Mesodermal cell (in vitro differentiated cells): ENCODE results near the gene MAPK8IP2. TPM values are rescaled to one million over a fixed set of nuclear protein-coding genes. Genes with fewer than 3 reads are reported as not detected.

Source experiments
- H3K27ac ChIP-seq: 2 replicates; pipeline ENCODE4 v1.7.0; 2013; ENCODE audit warnings: mild to moderate bottlenecking, low read depth, low read length, moderate library complexity; ENCODE audit not compliant: severe bottlenecking
- H3K36me3 ChIP-seq: 2 replicates; pipeline ENCODE4 v1.7.1; 2013; ENCODE audit warnings: mild to moderate bottlenecking, low read length, moderate library complexity; ENCODE audit not compliant: control insufficient read depth, insufficient read depth
- H3K4me1 ChIP-seq: one replicate; pipeline ENCODE4 v1.7.1; 2013; ENCODE audit warnings: mild to moderate bottlenecking, low read length; ENCODE audit not compliant: insufficient read depth, control insufficient read depth, poor library complexity, severe bottlenecking
- H3K4me3 ChIP-seq: 2 replicates; pipeline ENCODE4 v1.7.0; 2013; ENCODE audit warnings: low read length, control low read depth, mild to moderate bottlenecking; ENCODE audit not compliant: insufficient read depth, poor library complexity, severe bottlenecking; ENCODE audit errors: extremely low read depth
- H3K9me3 ChIP-seq: 2 replicates; pipeline ENCODE4 v1.7.1; 2013; ENCODE audit warnings: mild to moderate bottlenecking, low read length, moderate library complexity; ENCODE audit not compliant: control insufficient read depth
- WGBS, 2 experiments: methylation state at CpG; one replicate each; pipeline ENCODE4 v1.1.5; 2013; ENCODE audit warnings: missing lambda C conversion rate in 2 of 2; ENCODE audit not compliant: insufficient coverage in 2 of 2; 5-methylcytosine and 5-hydroxymethylcytosine counted together
- polyA plus RNA-seq, 2 experiments: library from polyadenylated mRNA; stranded (reverse); fragments of 50-300 nt; gene quantifications; one replicate each; pipeline ENCODE4 v1.2.3, GENCODE V29; 2013

The MAPK8IP2 gene
- polyA plus RNA-seq (2013, experiment 1 of 2): 1.5 TPM
- 1.1 TPM for polyA plus RNA-seq (2013, experiment 2 of 2)

- WGBS, 2 experiments: 0 to 1% methylated on average over 9 to 25 of the region's 61 CpGs
- peak within 1 kb of the TSS; percentile 2 for H3K4me3 ChIP-seq
- no peak within 1 kb of the TSS for H3K27ac ChIP-seq
- no peaks in the 10 kb centered on the region for H3K9me3 ChIP-seq
- no peaks in the 10 kb centered on the region for H3K4me1 ChIP-seq
- no peaks in the 10 kb centered on the region for H3K36me3 ChIP-seq
Measured at GRCh38 chr22:50600538-50600937, at the start of gene MAPK8IP2. Gene MAPK8IP2, plus strand, starts transcription at chr22:50600793. Its CDS starts 26 bp downstream, at chr22:50600819.

- 85 to 91% methylated on average over 10 to 11 of the region's 11 CpGs for WGBS, 2 experiments
- no peaks in the 10 kb centered on the region for H3K4me1 ChIP-seq
- H3K4me3 ChIP-seq: no peak overlapping the region
- no peaks in the 10 kb centered on the region for H3K36me3 ChIP-seq
- H3K9me3 ChIP-seq: no peaks in the 10 kb centered on the region
- no peak overlapping the region for H3K27ac ChIP-seq
Measured at GRCh38 chr22:50551160-50551752, 49.3 kb upstream of the MAPK8IP2 start.

- WGBS, 2 experiments: 86 to 87% methylated on average over 8 of the region's 8 CpGs
- Histone ChIP-seq H3K36me3 (no peaks in the 10 kb centered on the region), H3K4me3 (no peak overlapping the region), H3K9me3 (no peaks in the 10 kb centered on the region), H3K4me1 (no peaks in the 10 kb centered on the region), H3K27ac (no peak overlapping the region)
Measured at GRCh38 chr22:50553310-50553709, 47.3 kb upstream of the MAPK8IP2 start.

- WGBS, 2 experiments: no CpG with 5 or more reads among the region's 5 CpGs
Measured at GRCh38 chr22:50556703-50557102, 43.9 kb upstream of the MAPK8IP2 start.

GRCh38 chr22:50560034-50560433, 40.6 kb upstream of the MAPK8IP2 start:
- Histone ChIP-seq H3K9me3 (no peaks in the 10 kb centered on the region), H3K4me1 (no peaks in the 10 kb centered on the region), H3K27ac (no peak overlapping the region), H3K36me3 (no peaks in the 10 kb centered on the region), H3K4me3 (no peak overlapping the region)
- 89 to 92% methylated on average over 1 to 2 of the region's 3 CpGs for WGBS, 2 experiments

More at GRCh38 chr22:50556703-50557102, 43.9 kb upstream of the MAPK8IP2 start:
- Histone ChIP-seq H3K27ac (no peak overlapping the region), H3K4me3 (no peak overlapping the region), H3K36me3 (no peaks in the 10 kb centered on the region), H3K4me1 (no peaks in the 10 kb centered on the region), H3K9me3 (no peaks in the 10 kb centered on the region)

- Histone ChIP-seq H3K4me1 (no peaks in the 10 kb centered on the region), H3K4me3 (no peak overlapping the region), H3K9me3 (no peaks in the 10 kb centered on the region), H3K36me3 (no peaks in the 10 kb centered on the region), H3K27ac (no peak overlapping the region)
- 82 to 83% methylated on average over 10 to 18 of the region's 34 CpGs for WGBS, 2 experiments
Measured at GRCh38 chr22:50561401-50562358, 38.9 kb upstream of the MAPK8IP2 start.

GRCh38 chr22:50562523-50563412, 37.8 kb upstream of the MAPK8IP2 start, which contains the start of gene SYCE3:
Gene SYCE3, minus strand, starts transcription at chr22:50562919. Its CDS starts 6,514 bp downstream, at chr22:50556405.
- Histone ChIP-seq H3K4me1 (no peaks in the 10 kb centered on the region), H3K27ac (no peak within 1 kb of the TSS), H3K9me3 (no peaks in the 10 kb centered on the region), H3K4me3 (peak within 1 kb of the TSS; percentile 43), H3K36me3 (peaks cover 4% of the 10 kb centered on the region)
- 2 to 3% methylated on average over 39 to 50 of the region's 61 CpGs for WGBS, 2 experiments

GRCh38 chr22:50563413-50564160, 37.0 kb upstream of the MAPK8IP2 start:
- no peak overlapping the region for H3K27ac ChIP-seq
- no peaks in the 10 kb centered on the region for H3K4me1 ChIP-seq
- peak overlapping the region; percentile 43 for H3K4me3 ChIP-seq
- H3K9me3 ChIP-seq: no peaks in the 10 kb centered on the region
- H3K36me3 ChIP-seq: peaks cover 6% of the 10 kb centered on the region
- 37 to 38% methylated on average over 12 to 14 of the region's 17 CpGs for WGBS, 2 experiments

- no peak overlapping the region for H3K4me3 ChIP-seq
- peaks cover 10% of the 10 kb centered on the region for H3K36me3 ChIP-seq
- H3K4me1 ChIP-seq: no peaks in the 10 kb centered on the region
- H3K9me3 ChIP-seq: no peaks in the 10 kb centered on the region
- no peak overlapping the region for H3K27ac ChIP-seq
- WGBS, 2 experiments: 91 to 92% methylated on average over 9 to 11 of the region's 11 CpGs
Measured at GRCh38 chr22:50564289-50564688, 36.3 kb upstream of the MAPK8IP2 start.
